ENCODE data around the gene AK4.

Gene AK4

GRCh38 chr1:65176591-65176990, 28.6 kb downstream of the AK4 start:
- no peak for DNase-seq

- no peak for DNase-seq
These were observed 29.5 kb downstream of the AK4 start for GRCh38 chr1:65177457-65177856.

GRCh38 chr1:65178235-65178634, 30.2 kb downstream of the AK4 start:
- no peak for DNase-seq

- no peak for DNase-seq
These were observed 31.1 kb downstream of the AK4 start for GRCh38 chr1:65179148-65179547.

GRCh38 chr1:65180977-65181376, 33.0 kb downstream of the AK4 start:
- DNase-seq: no peak

- no peak for DNase-seq
These were observed 34.8 kb downstream of the AK4 start for GRCh38 chr1:65182658-65183268.

- no peak for DNase-seq
These were observed 41.6 kb downstream of the AK4 start for GRCh38 chr1:65189576-65190115.

GRCh38 chr1:65190229-65190628, 42.2 kb downstream of the AK4 start:
- no peak for DNase-seq

GRCh38 chr1:65193129-65193695, 45.2 kb downstream of the AK4 start:
- DNase-seq: no peak

- DNase-seq: peak in 1 of 2 experiments; percentile 21
These were observed 47.8 kb downstream of the AK4 start for GRCh38 chr1:65195495-65196417.

GRCh38 chr1:65196926-65197325, 48.9 kb downstream of the AK4 start:
- DNase-seq: no peak

GRCh38 chr1:65197636-65198035, 49.6 kb downstream of the AK4 start:
- no peak for DNase-seq

GRCh38 chr1:65198096-65198495, 50.1 kb downstream of the AK4 start:
- DNase-seq: no peak

GRCh38 chr1:65200411-65200810, 52.4 kb downstream of the AK4 start:
- no peak for DNase-seq

- no peak for DNase-seq
These were observed 58.8 kb downstream of the AK4 start for GRCh38 chr1:65206836-65207235.

GRCh38 chr1:65207317-65207716, 59.3 kb downstream of the AK4 start:
- DNase-seq: no peak

- no peak for DNase-seq
These were observed 60.6 kb downstream of the AK4 start for GRCh38 chr1:65208563-65208973.

- peak in 1 of 2 experiments; percentile 46 for DNase-seq
These were observed 61.2 kb downstream of the AK4 start for GRCh38 chr1:65209005-65209885.

- DNase-seq: no peak
These were observed 62.3 kb downstream of the AK4 start for GRCh38 chr1:65210325-65210724.

GRCh38 chr1:65211331-65211730, 63.3 kb downstream of the AK4 start:
- no peak for DNase-seq

GRCh38 chr1:65213271-65214023, 65.4 kb downstream of the AK4 start:
- no peak for DNase-seq

All from NCI-H524 (cell line).